Endometrium (tissue), 2 donors: ENCODE results near the gene LRIG1.

Experiments used
- FAIRE-seq: peaks from 2 replicates; lab custom pipeline; 2012; peaks lifted over from hg19 to GRCh38; lab: Jason Lieb, UNC
- donor health status: control.
- donor health status: control.

The LRIG1 gene

GRCh38 chr3:66385066-66385465, 115.8 kb downstream of the LRIG1 start:
- no peak for FAIRE-seq

- FAIRE-seq, result no peak
Observed at GRCh38 chr3:66383998-66384745, 116.7 kb downstream of the LRIG1 start.

- no peak for FAIRE-seq
Observed at GRCh38 chr3:66383023-66383422, 117.8 kb downstream of the LRIG1 start.

- FAIRE-seq, result no peak
Observed at GRCh38 chr3:66382142-66382541, 118.7 kb downstream of the LRIG1 start.

- no peak for FAIRE-seq
Observed at GRCh38 chr3:66381626-66382025, 119.2 kb downstream of the LRIG1 start.

GRCh38 chr3:66380200-66380932, 120.5 kb downstream of the LRIG1 start:
- FAIRE-seq, result no peak

- FAIRE-seq, result no peak
Observed at GRCh38 chr3:66379565-66379964, 121.3 kb downstream of the LRIG1 start.

GRCh38 chr3:66378256-66378655, 122.6 kb downstream of the LRIG1 start:
- FAIRE-seq, result no peak

GRCh38 chr3:66377800-66378199, 123.0 kb downstream of the LRIG1 start:
- FAIRE-seq, result no peak

GRCh38 chr3:66376568-66376967, 124.3 kb downstream of the LRIG1 start:
- FAIRE-seq, result no peak

- no peak for FAIRE-seq
Observed at GRCh38 chr3:66372681-66373350, 128.0 kb downstream of the LRIG1 start.

- no peak for FAIRE-seq
Observed at GRCh38 chr3:66371432-66371831, 129.4 kb downstream of the LRIG1 start.

GRCh38 chr3:66370179-66370578, 130.6 kb downstream of the LRIG1 start:
- FAIRE-seq, result no peak

- FAIRE-seq, result no peak
Observed at GRCh38 chr3:66367979-66368378, 132.8 kb downstream of the LRIG1 start.

- FAIRE-seq, result no peak
Observed at GRCh38 chr3:66366747-66367146, 134.1 kb downstream of the LRIG1 start.

- FAIRE-seq, result no peak
Observed at GRCh38 chr3:66365080-66365479, 135.7 kb downstream of the LRIG1 start.

GRCh38 chr3:66363148-66363547, 137.7 kb downstream of the LRIG1 start:
- no peak for FAIRE-seq

- FAIRE-seq, result peak; percentile 53
Observed at GRCh38 chr3:66362541-66362941, 138.3 kb downstream of the LRIG1 start.

- FAIRE-seq, result peak; percentile 31
Observed at GRCh38 chr3:66361356-66361755, 139.5 kb downstream of the LRIG1 start.

- FAIRE-seq, result no peak
Observed at GRCh38 chr3:66355997-66356396, 144.8 kb downstream of the LRIG1 start.

- no peak for FAIRE-seq
Observed at GRCh38 chr3:66355394-66355793, 145.4 kb downstream of the LRIG1 start.

GRCh38 chr3:66354001-66354400, 146.8 kb downstream of the LRIG1 start:
- no peak for FAIRE-seq

GRCh38 chr3:66353530-66353929, 147.3 kb downstream of the LRIG1 start:
- no peak for FAIRE-seq
